Uterus (tissue), 2 donors: ENCODE measurements around the gene MEMO1.

Source experiments
- CTCF ChIP-seq, 4 experiments: fragments of 200-600 bp in 2 of 4; fragments of 450-650 bp in 2 of 4; sonication (generic) in 2 of 4; IDR thresholded peaks; one replicate each; pipeline ENCODE4 v1.5.1; 2016 to 2019; ENCODE audit warnings: antibody characterized with exemption in 4 of 4, mild to moderate bottlenecking in 2 of 4, moderate library complexity in 1 of 4
- POLR2A ChIP-seq, 2 donors: fragments of 450-650 bp; IDR thresholded peaks; one replicate each; pipeline ENCODE4 v1.6.1; 2016; ENCODE audit warnings: antibody characterized with exemption in 2 of 2, mild to moderate bottlenecking in 1 of 2, moderate library complexity in 1 of 2

GRCh38 chr2:31896293-31896692 is 114.5 kb downstream of the MEMO1 start:
- TF ChIP-seq CTCF (IDR thresholded peaks at IDR 0.05) (no peak), POLR2A (IDR thresholded peaks at IDR 0.05) (no peak)
